ENCODE results near the gene PRTN3.
A peak's percentile ranks its signal among the peaks of the same experiment; 100 is the strongest.

Gene PRTN3

GRCh38 chr19:892243-892893, 51.6 kb downstream of the PRTN3 start:
- peaks cover 6 to 48% (median 31%) of the 10 kb centered on the region in 3 donors for H3K36me3 ChIP-seq
- H3K27me3 ChIP-seq = no peaks in the 10 kb centered on the region
- peak overlapping the region; percentile 79 to 94 for H3K27ac ChIP-seq
- no peak for TF ChIP-seq CTCF (IDR thresholded peaks at IDR 0.05)
- H3K9me3 ChIP-seq = no peaks in the 10 kb centered on the region
- peak overlapping the region; percentile 62 to 87 for H3K4me3 ChIP-seq
- H3K4me1 ChIP-seq = peaks cover 0 to 24% (median 8%) of the 10 kb centered on the region in 4 donors
- DNase-seq = no peak
- intact Hi-C loops (cut with DNase I; ENCODE audit: low total_unique reads) = no loop called here

DNA sequence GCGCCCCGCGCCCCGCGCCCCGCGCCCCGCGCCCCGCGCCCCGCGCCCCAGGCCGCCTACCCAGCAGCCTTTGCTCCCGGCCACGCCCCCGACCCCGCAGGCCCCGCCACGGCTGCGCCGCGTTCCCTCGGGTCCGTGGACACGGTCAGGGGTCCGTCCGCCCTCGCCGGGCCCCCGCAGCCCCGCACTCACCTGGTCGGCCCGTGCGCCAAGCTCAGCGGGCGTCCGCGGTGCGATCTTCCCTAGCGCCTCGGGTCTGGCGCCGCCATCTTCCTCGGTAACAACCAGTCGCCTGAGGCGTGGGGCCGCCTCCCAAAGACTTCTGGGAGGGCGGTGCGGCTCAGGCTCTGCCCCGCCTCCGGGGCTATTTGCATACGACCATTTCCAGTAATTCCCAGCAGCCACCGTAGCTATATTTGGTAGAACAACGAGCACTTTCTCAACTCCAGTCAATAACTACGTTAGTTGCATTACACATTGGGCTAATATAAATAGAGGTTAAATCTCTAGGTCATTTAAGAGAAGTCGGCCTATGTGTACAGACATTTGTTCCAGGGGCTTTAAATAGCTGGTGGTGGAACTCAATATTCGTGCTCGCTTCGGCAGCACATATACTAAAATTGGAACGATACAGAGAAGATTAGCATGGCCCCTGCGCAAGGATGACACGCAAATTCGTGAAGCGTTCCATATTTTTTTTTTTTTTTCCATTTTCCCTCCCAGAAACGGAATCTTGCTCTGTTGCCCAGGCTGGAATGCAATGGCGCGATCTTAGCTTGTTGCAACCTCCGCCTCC, 52.3 kb downstream of the PRTN3 start, which contains the start of the genes MED16 and RNU6-9:
MED16 (minus strand) TSS at position 294 of the 796 bp plus-strand sequence. CDS start 2,056 bp downstream, outside the sequence.
RNU6-9 (plus strand) TSS at position 591 of the 796 bp plus-strand sequence.
- peaks cover 0 to 24% (median 8%) of the 10 kb centered on the region in 4 donors for H3K4me1 ChIP-seq
- TF ChIP-seq CTCF (IDR thresholded peaks at IDR 0.05) = no peak
- H3K4me3 ChIP-seq = peak within 1 kb of the TSS; percentile 62 to 87
- DNase-seq = peak; percentile 92 to 95
- intact Hi-C loops (cut with DNase I; ENCODE audit: low total_unique reads) = no loop called here
- H3K27me3 ChIP-seq = no peaks in the 10 kb centered on the region
- H3K27ac ChIP-seq = peak within 1 kb of the TSS; percentile 79 to 94
- no peaks in the 10 kb centered on the region for H3K9me3 ChIP-seq
- H3K36me3 ChIP-seq = peaks cover 2 to 47% (median 26%) of the 10 kb centered on the region in 3 donors

DNA sequence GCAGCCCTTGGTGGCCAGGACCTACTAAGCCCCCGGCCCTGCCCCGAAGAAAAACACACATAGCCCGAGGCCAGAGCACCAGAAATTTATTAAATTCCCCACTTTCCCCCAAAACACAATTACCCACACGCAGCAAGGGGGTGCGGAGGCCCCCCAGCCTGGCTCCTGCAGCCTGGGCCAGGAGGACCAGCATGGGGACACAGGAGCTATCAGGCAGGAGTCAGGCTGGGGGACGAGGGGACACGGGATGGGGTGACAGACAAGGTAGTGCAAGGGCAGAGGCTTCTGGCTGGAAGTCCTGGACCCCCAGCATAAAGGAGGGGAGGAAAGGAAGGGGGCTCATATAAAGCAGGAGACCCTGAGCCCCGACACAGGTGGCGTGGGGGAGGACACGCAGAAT, 55.6 kb downstream of the PRTN3 start:
- TF ChIP-seq CTCF (IDR thresholded peaks at IDR 0.05) = no peak
- intact Hi-C loops (cut with DNase I; ENCODE audit: low total_unique reads) = no loop called here
- H3K4me3 ChIP-seq = no peak overlapping the region
- peaks cover 0 to 42% (median 29%) of the 10 kb centered on the region in 3 donors for H3K36me3 ChIP-seq
- no peak overlapping the region for H3K27ac ChIP-seq
- no peak for DNase-seq
- peaks cover 0 to 15% (median 6%) of the 10 kb centered on the region in 4 donors for H3K4me1 ChIP-seq
- H3K27me3 ChIP-seq = no peaks in the 10 kb centered on the region
- no peaks in the 10 kb centered on the region for H3K9me3 ChIP-seq

DNA sequence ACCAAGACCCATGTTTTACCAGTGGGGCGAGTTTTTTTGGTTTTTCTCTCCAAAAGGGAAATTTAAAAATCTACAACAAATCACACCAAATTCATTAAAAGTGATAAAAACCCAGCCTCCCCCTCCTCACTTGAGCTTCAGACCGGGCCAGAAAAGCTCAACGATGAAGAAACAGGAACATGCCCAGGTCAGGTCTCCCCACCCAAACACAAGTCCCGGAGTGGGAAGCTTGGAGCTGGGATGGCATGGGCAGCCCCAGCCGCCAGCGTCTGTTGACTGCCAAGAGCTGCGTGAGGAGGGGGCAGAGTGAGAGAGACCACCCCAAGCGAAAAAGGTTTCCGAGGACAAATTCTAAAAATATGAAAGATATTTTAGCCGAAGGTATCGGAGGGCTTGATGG, 56.2 kb downstream of the PRTN3 start:
- DNase-seq = no peak
- intact Hi-C loops (cut with DNase I; ENCODE audit: low total_unique reads) = no loop called here
- no peak overlapping the region for H3K27ac ChIP-seq
- H3K4me1 ChIP-seq = peaks cover 0 to 11% (median 3%) of the 10 kb centered on the region in 4 donors
- H3K27me3 ChIP-seq = no peaks in the 10 kb centered on the region
- H3K9me3 ChIP-seq = no peaks in the 10 kb centered on the region
- no peak for TF ChIP-seq CTCF (IDR thresholded peaks at IDR 0.05)
- no peak overlapping the region for H3K4me3 ChIP-seq
- H3K36me3 ChIP-seq = peaks cover 0 to 48% (median 35%) of the 10 kb centered on the region in 3 donors

DNA sequence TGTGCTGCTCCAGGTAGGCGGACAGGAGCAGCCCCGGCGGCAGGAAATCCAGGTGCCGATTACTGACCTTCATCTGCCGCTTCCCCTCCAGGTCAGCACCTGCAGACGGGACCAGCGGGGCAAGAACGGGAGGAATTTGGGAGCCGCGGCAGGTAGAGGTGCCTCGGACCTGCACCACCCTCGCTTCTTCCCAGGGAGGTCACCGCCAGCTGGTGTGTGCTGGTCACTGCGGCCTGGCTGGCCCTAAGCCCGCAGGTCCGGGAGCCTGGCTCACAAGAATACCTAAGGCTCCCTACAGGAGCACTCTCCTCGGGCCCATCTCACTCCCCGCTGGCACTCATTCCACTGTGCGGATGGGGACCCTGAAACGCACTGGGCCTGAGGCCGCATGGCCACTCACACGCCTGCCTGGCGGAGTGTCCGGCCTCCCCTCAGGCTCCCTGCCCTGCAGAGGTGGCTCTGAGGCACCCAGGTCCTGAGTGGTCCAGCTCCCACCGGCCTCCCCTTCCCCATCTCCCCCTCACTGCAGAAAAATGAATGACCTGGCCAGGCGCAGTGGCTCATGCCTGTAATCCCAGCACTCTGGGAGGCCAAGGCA, 56.7 kb downstream of the PRTN3 start:
- no peak overlapping the region for H3K4me3 ChIP-seq
- peaks cover 0 to 5% (median 1%) of the 10 kb centered on the region in 4 donors for H3K4me1 ChIP-seq
- no peak for DNase-seq
- no peak for TF ChIP-seq CTCF (IDR thresholded peaks at IDR 0.05)
- H3K36me3 ChIP-seq = peaks cover 0 to 49% (median 35%) of the 10 kb centered on the region in 3 donors
- no peaks in the 10 kb centered on the region for H3K27me3 ChIP-seq
- H3K9me3 ChIP-seq = no peaks in the 10 kb centered on the region
- no peak overlapping the region for H3K27ac ChIP-seq
- intact Hi-C loops (cut with DNase I; ENCODE audit: low total_unique reads) = no loop called here
